Lower leg skin (tissue), 4 donors: ENCODE results near the gene P4HA3. TPM values are rescaled to one million over a fixed set of nuclear protein-coding genes. Genes with fewer than 3 reads are reported as not detected.

Experiments used
- DNase-seq, 2 donors: peaks; one replicate each; pipeline ENCODE4 v3.0.0-alpha.2; 2019; ENCODE audit warnings: low spot score in 2 of 2
- H3K4me3 ChIP-seq: fragments of 200-600 bp; sonication (generic); 2 replicates; pipeline ENCODE4 v1.5.1; 2017; ENCODE audit warnings: mild to moderate bottlenecking, low read depth; ENCODE audit not compliant: poor library complexity, severe bottlenecking
- CTCF ChIP-seq, 3 donors: fragments of 450-650 bp; IDR thresholded peaks; one replicate each; pipeline ENCODE4 v1.5.1; 2016; ENCODE audit warnings: antibody characterized with exemption in 3 of 3, mild to moderate bottlenecking in 3 of 3, moderate library complexity in 2 of 3
- POLR2A ChIP-seq, 2 donors: fragments of 450-650 bp; IDR thresholded peaks; one replicate each; pipeline ENCODE4 v1.6.1; 2016 to 2017; ENCODE audit warnings: antibody characterized with exemption in 2 of 2, mild to moderate bottlenecking in 1 of 2, moderate library complexity in 1 of 2
- WGBS, 2 donors: methylation state at CpG; one replicate each; pipeline ENCODE4 v1.1.5; 2018; 5-methylcytosine and 5-hydroxymethylcytosine counted together
- intact Hi-C: fragments of 100-400 bp; cut with DNase I; formaldehyde crosslinking; loops from one replicate; pipeline ENCODE4 v1.15.0; 2023; ENCODE audit warnings: low total_unique reads
- total RNA-seq, 4 donors: library from RNA; depleted of rRNA; stranded (reverse); fragments of >200 nt; gene quantifications; one replicate each; pipeline ENCODE4 v1.1.0, GENCODE V29; 2016

Gene P4HA3
- total RNA-seq, 4 donors from 2014 or later: 0.17 to 0.81 TPM; not detected in 2

GRCh38 chr11:74310857-74311256, 583 bp downstream of the P4HA3 start:
- TF ChIP-seq POLR2A (IDR thresholded peaks at IDR 0.05): no peak
- no peak for TF ChIP-seq CTCF (IDR thresholded peaks at IDR 0.05)
- WGBS, 2 donors: 74 to 77% methylated on average over 9 to 11 of the region's 11 CpGs
- no peak overlapping the region for H3K4me3 ChIP-seq
- intact Hi-C loops: no loop called here
- no peak for DNase-seq

GRCh38 chr11:74307434-74307833, 4.0 kb downstream of the P4HA3 start:
- no peak overlapping the region for H3K4me3 ChIP-seq
- TF ChIP-seq POLR2A (IDR thresholded peaks at IDR 0.05) (no peak), CTCF (IDR thresholded peaks at IDR 0.05) (no peak)
- intact Hi-C loops: no loop called here
- WGBS, 2 donors: 39 to 52% methylated on average over 1 of the region's 1 CpG
- DNase-seq: no peak

- intact Hi-C loops: no loop called here
- WGBS, 2 donors: 65 to 67% methylated on average over 8 of the region's 8 CpGs
- DNase-seq: no peak
- no peak overlapping the region for H3K4me3 ChIP-seq
- TF ChIP-seq CTCF (IDR thresholded peaks at IDR 0.05) (no peak), POLR2A (IDR thresholded peaks at IDR 0.05) (no peak)
Measured at GRCh38 chr11:74306435-74307175, 4.8 kb downstream of the P4HA3 start.

- H3K4me3 ChIP-seq: no peak overlapping the region
- WGBS, 2 donors: 71 to 73% methylated on average over 3 of the region's 3 CpGs
- no peak for DNase-seq
- intact Hi-C loops: no loop called here
- no peak for TF ChIP-seq CTCF (IDR thresholded peaks at IDR 0.05)
- TF ChIP-seq POLR2A (IDR thresholded peaks at IDR 0.05): no peak
Measured at GRCh38 chr11:74299015-74299414, 12.4 kb downstream of the P4HA3 start.

- H3K4me3 ChIP-seq: no peak overlapping the region
- intact Hi-C loops: no loop called here
- WGBS, 2 donors: 81 to 97% methylated on average over 1 of the region's 1 CpG
- TF ChIP-seq CTCF (IDR thresholded peaks at IDR 0.05) (no peak), POLR2A (IDR thresholded peaks at IDR 0.05) (no peak)
- DNase-seq: no peak
Measured at GRCh38 chr11:74297484-74297883, 14.0 kb downstream of the P4HA3 start.

GRCh38 chr11:74288911-74289310, 22.5 kb downstream of the P4HA3 start:
- WGBS, 2 donors: 42 to 53% methylated on average over 4 of the region's 4 CpGs
- TF ChIP-seq POLR2A (IDR thresholded peaks at IDR 0.05) (no peak), CTCF (IDR thresholded peaks at IDR 0.05) (no peak)
- no peak for DNase-seq
- intact Hi-C loops: no loop called here
- no peak overlapping the region for H3K4me3 ChIP-seq
